Sigmoid colon (tissue), 3 donors: ENCODE measurements around the gene ACP2.

ENCODE experiments used
- POLR2A ChIP-seq, 2 donors: fragments of 450-650 bp; IDR thresholded peaks; one replicate each; pipeline ENCODE4 v1.6.1; 2016; ENCODE audit warnings: antibody characterized with exemption in 2 of 2, mild to moderate bottlenecking in 2 of 2, moderate library complexity in 2 of 2
- TF ChIP-seq, protein P1 (sequence below), 4 experiments: fragments of 450-650 bp in 3 of 4; fragments of 200-600 bp in 1 of 4; IDR thresholded peaks; one replicate each; pipeline ENCODE4 v1.5.1; 2016 to 2019; ENCODE audit warnings: antibody characterized with exemption in 4 of 4, mild to moderate bottlenecking in 3 of 4, moderate library complexity in 2 of 4

GRCh38 chr11:47215366-47215910, 33.2 kb downstream of the ACP2 start:
- TF ChIP-seq, protein P1, sequence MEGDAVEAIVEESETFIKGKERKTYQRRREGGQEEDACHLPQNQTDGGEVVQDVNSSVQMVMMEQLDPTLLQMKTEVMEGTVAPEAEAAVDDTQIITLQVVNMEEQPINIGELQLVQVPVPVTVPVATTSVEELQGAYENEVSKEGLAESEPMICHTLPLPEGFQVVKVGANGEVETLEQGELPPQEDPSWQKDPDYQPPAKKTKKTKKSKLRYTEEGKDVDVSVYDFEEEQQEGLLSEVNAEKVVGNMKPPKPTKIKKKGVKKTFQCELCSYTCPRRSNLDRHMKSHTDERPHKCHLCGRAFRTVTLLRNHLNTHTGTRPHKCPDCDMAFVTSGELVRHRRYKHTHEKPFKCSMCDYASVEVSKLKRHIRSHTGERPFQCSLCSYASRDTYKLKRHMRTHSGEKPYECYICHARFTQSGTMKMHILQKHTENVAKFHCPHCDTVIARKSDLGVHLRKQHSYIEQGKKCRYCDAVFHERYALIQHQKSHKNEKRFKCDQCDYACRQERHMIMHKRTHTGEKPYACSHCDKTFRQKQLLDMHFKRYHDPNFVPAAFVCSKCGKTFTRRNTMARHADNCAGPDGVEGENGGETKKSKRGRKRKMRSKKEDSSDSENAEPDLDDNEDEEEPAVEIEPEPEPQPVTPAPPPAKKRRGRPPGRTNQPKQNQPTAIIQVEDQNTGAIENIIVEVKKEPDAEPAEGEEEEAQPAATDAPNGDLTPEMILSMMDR (IDR thresholded peaks at IDR 0.05): no peak
- no peak for TF ChIP-seq POLR2A (IDR thresholded peaks at IDR 0.05)
